ENCODE measurements around the gene STRIP2.

GRCh38 chr7:129437190-129437589 is 3.0 kb downstream of the STRIP2 start:
- TF ChIP-seq, protein P1, sequence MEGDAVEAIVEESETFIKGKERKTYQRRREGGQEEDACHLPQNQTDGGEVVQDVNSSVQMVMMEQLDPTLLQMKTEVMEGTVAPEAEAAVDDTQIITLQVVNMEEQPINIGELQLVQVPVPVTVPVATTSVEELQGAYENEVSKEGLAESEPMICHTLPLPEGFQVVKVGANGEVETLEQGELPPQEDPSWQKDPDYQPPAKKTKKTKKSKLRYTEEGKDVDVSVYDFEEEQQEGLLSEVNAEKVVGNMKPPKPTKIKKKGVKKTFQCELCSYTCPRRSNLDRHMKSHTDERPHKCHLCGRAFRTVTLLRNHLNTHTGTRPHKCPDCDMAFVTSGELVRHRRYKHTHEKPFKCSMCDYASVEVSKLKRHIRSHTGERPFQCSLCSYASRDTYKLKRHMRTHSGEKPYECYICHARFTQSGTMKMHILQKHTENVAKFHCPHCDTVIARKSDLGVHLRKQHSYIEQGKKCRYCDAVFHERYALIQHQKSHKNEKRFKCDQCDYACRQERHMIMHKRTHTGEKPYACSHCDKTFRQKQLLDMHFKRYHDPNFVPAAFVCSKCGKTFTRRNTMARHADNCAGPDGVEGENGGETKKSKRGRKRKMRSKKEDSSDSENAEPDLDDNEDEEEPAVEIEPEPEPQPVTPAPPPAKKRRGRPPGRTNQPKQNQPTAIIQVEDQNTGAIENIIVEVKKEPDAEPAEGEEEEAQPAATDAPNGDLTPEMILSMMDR (IDR thresholded peaks at IDR 0.05), result no peak
- no peak for TF ChIP-seq POLR2A (IDR thresholded peaks at IDR 0.05)
